ENCODE measurements around the gene FAM187B.
A peak's percentile ranks its signal among the peaks of the same experiment; 100 is the strongest.
"Not testable (repeated sequence)": the region's sequence is repeated elsewhere in the genome, so short reads cannot be mapped to it uniquely, and the experiment has no call there.

Gene FAM187B

DNA sequence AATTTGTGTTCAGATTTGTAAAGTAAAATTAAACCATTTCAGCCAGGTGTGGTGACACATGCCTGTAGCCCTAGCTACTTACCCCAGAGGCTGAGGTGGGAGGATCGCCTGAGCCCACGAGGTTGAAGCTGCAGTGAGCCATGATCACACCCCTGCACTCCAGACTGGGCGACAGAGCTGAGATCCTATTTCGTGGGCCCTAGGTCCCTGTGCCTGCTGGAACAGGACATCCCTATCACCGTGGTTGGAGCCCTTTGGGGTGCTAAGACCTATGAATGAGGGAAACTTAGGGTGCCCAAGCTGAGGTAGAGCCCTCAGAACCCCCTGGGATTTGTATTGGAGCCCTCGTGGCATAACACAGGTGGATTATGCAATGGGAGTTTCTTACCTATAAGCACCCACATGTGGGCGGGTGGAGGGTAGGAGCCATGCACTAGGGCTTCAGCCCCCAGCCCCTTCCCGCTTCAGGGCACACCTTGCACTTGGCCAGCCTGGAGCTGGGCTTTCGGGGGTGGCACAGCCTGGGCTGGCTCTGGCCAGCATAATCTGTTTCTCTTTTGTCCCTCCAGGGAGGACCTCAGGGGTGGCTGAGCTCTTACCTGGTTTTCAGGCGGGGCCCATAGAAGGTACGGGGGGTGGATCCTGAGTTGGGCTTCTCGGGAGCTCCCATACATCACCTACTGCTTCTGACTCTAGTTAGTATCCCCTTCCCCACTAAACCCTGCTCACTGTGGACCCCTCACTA, 33.0 kb upstream of the FAM187B start:
- no peak for DNase-seq

DNA sequence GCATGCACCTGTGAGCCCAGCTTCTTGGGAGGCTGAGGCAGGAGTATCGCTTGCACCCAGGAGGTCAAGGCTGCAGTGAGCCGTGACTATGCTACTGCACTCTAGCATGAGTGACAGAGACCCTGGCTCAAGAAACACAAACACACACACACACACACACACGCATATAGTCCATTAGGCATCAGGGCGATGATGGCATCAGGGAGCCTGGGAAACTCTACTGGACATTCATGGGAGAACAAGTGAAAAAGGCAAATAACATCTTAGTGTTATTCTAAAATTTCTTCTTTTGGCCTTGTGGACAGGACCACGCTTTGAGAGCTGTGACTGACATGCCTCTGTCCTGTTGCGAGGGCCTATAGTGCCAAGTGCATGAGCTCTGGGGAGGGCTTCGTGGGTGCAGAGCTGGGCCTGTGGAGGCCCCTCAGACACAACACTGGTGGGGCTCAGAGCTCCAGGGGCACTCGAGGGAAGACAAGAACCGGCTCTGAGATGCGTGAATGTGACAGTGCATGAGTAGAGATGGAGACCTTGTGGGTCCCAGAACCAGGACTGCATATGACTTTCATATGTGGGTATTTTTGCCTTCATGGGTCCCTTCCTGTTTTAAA, 32.3 kb upstream of the FAM187B start:
- DNase-seq: no peak

- DNase-seq: no peak
Observed at GRCh38 chr19:35257113-35257461, 28.5 kb upstream of the FAM187B start.

DNA sequence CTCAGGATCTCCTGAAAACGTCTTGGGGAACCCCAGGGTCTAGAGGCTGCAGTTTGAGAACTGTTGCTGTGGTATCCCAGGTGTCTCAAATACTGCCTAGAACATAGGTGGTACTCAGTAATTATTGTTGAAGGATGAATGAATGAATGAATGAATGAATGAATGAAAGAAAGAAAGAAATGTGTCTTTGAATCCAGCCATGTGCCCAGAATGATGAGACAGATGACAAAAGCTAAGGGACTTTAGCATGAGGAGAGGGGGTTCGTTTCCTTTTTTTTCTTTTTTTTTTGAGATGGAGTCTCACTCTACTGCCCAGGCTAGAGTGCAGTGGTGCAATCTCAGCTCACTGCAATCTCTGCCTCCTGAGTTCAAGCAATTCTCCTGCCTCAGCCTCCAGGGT, 28.0 kb upstream of the FAM187B start:
- DNase-seq: no peak

- no peak for DNase-seq
Observed at GRCh38 chr19:35254341-35255297, 26.1 kb upstream of the FAM187B start.

- no peak for DNase-seq
Observed at GRCh38 chr19:35253316-35254286, 25.1 kb upstream of the FAM187B start.

GRCh38 chr19:35251456-35251855, 22.9 kb upstream of the FAM187B start:
- DNase-seq: no peak

GRCh38 chr19:35249848-35250711, 21.5 kb upstream of the FAM187B start:
- no peak for DNase-seq

- no peak for DNase-seq
Observed at GRCh38 chr19:35249146-35249847, 20.8 kb upstream of the FAM187B start.

GRCh38 chr19:35248310-35249145, 20.0 kb upstream of the FAM187B start, which contains the start of gene LSR:
Gene LSR (plus strand): TSS chr19:35249002. CDS start chr19:35249023, 21 bp downstream.
- DNase-seq: peak; percentile 19

DNA sequence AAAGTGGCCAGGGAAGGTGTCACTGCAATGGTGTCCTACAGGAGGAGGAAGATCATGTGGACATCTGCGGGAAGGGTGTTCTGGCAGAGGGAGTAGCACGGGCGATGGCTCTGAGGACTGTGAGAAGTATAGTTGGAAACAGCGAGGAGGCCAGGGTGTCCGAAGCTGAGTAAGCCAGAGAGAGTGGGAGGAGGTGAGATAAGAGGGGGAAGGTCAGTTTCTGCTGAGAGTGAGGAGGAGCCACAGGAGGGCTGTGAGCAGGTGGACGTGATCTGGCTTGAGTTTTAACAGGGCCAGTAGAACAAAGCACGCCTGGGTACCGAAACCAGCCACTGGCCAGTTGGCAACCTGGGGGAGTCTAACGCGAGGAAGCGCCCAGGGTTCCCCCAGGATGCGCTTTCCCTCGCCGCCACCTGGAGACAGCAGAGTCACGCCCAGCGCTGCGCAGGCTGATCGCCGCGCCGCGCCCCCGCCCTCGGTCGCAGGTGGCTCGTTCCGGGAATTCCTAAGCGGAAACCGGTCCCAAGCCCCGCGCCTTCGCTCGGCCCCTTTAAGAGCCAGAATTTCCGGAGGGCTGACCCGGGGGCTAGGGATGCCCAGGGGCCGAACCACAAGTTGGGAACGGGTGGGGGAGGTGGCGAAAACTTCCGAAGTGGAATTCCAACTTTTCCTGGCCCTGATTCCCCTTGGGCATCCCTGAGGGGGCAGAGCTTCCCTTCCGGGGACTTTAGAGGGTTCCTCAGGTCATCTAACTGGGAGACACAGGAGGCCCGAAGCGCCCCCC, 19.2 kb upstream of the FAM187B start:
- peak; percentile 28 for DNase-seq

GRCh38 chr19:35246466-35247092, 18.0 kb upstream of the FAM187B start:
- DNase-seq: no peak

DNA sequence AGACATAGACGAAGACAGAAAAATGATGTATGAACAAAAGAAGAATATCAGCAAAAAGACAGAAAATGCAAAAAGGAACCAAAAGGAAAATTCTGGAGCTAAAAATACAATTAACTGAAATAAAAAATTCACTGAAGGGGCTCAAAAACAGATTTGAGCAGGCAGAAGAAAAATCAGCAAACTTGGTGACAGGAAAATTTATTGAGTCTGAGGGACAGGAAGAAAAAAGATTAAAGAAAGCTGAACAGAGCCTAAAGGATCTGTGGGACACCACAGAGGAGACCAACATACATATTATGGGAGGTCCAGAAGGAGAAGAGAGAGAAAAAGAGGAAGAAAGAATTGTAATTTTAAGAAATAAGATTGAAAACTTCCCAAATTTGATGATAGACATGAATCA, 12.9 kb upstream of the FAM187B start:
- no peak for DNase-seq

DNA sequence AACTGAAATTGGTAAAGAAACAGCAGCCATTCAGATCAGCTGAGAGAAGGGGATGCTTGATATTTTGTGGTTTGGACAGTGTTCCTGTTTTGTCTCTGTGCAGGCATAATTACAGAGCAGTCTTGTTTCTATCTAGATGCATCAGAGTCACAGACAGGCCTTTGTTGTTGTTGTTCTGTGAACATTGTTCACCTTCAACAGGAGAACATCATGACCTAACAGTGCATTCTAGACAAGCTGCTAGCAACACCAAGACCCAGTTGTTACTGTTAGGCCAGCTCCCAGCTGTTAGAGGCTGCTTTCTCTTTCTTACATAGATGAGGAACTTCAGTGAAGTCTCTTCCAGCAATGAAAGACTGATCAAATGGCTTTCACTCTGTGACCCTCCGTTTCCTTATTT, 11.8 kb upstream of the FAM187B start:
- no peak for DNase-seq

DNA sequence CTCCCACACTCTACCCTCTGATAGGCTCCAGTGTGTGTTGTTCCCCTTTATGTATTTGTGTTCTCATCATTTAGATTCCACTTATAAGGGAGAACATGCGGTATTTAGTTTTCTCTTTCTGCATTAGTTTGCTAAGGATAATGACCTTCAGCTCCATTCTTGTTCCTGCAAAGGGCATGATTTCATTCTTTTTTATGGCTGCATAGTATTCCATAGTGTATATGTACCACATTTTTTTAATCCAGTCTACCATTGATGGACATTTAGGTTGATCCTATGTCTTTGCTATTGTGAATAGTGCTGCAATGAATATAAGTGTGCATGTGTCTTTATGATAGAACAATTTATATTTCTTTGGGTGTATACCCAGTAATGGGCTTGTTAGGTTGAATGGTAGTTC, 11.1 kb upstream of the FAM187B start:
- not testable (repeated sequence) for DNase-seq

- no peak for DNase-seq
Observed at GRCh38 chr19:35236638-35237400, 8.3 kb upstream of the FAM187B start.

DNA sequence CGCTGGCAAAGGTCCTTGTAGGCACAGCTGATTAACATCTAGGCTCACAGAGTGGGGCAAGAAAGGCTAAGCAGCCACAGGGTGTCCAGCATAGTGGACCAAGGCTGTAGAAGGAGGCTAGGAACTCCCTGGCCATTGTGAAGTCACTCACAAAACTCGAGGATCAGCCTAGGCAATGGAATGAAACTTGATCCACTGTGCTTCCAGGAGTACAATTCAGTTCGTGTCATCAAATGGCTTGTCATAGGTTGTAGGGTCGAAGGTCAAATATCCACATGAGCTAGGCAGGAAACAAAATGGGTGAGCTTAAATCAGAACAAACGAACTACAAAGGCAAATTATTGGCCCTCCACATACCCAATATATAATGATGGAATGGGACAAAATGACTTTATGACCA, 4.4 kb upstream of the FAM187B start:
- DNase-seq: no peak

All from activated CD4-positive, alpha-beta T cell treated with anti-CD3 and anti-CD28 coated beads, Interleukin-2, Interleukin-6, amounts not matched to agents 100 ng/mL and 50 ng/mL, durations not matched to agents 16 hours and 8 hours (primary cell).